Measurements from ENCODE around the gene EMP3. TPM values are rescaled to one million over a fixed set of nuclear protein-coding genes. Genes with fewer than 3 reads are reported as not detected.

The EMP3 gene
- total and polyA plus RNA-seq, 2 experiments from 2014 or later = 68.4 to 381 TPM

GRCh38 chr19:48330012-48330681 lies 4.8 kb downstream of the EMP3 start:
- peaks cover 17% of the 10 kb centered on the region for H3K4me1 ChIP-seq (ENCODE audit: insufficient read depth)
- H3K4me3 ChIP-seq = peak overlapping the region; percentile 9
- peak overlapping the region; percentile 83 for H3K4me2 ChIP-seq
- DNase-seq (ENCODE audit: low spot score) = peak; percentile 92
- no peak for TF ChIP-seq CTCF (IDR thresholded peaks at IDR 0.05; ENCODE audit: poor library complexity)
- no peak for TF ChIP-seq EZH2phosphoT487 (IDR thresholded peaks at IDR 0.05; ENCODE audit: low read depth, severe bottlenecking, unreplicated experiment)
- no peak for TF ChIP-seq EZH2 (IDR thresholded peaks at IDR 0.05; ENCODE audit: borderline replicate concordance)
- no peaks in the 10 kb centered on the region for H4K20me1 ChIP-seq (ENCODE audit: insufficient read depth, poor library complexity, severe bottlenecking)
- H3K79me2 ChIP-seq = peaks cover 15% of the 10 kb centered on the region
- no peaks in the 10 kb centered on the region for H3K9me2 ChIP-seq (replicated peaks; ENCODE audit: insufficient read depth)
- peak overlapping the region; percentile 29 for H2AFZ ChIP-seq
- no peaks in the 10 kb centered on the region for H3K36me3 ChIP-seq (replicated peaks; ENCODE audit: insufficient read depth, low read depth)
- no peaks in the 10 kb centered on the region for H3K9me3 ChIP-seq (ENCODE audit: low read depth)
- no peaks in the 10 kb centered on the region for H3K27me3 ChIP-seq
- WGBS (ENCODE audit: low lambda C conversion rate, missing lambda C conversion rate) = 15% methylated on average over 32 of the region's 41 CpGs
- peak overlapping the region; percentile 83 for H3K27ac ChIP-seq

GRCh38 chr19:48332351-48332661 lies 7.0 kb downstream of the EMP3 start:
- no peaks in the 10 kb centered on the region for H3K9me2 ChIP-seq (replicated peaks; ENCODE audit: insufficient read depth)
- H3K79me2 ChIP-seq = peaks cover 2% of the 10 kb centered on the region
- no peaks in the 10 kb centered on the region for H3K9me3 ChIP-seq (ENCODE audit: low read depth)
- H3K36me3 ChIP-seq (replicated peaks; ENCODE audit: insufficient read depth, low read depth) = no peaks in the 10 kb centered on the region
- no peak overlapping the region for H3K4me3 ChIP-seq
- H3K27ac ChIP-seq = peak overlapping the region; percentile 63
- 43% methylated on average over 6 of the region's 6 CpGs for WGBS (ENCODE audit: low lambda C conversion rate, missing lambda C conversion rate)
- H3K4me2 ChIP-seq = peak overlapping the region; percentile 92
- no peak overlapping the region for H2AFZ ChIP-seq
- DNase-seq (ENCODE audit: low spot score) = no peak
- no peak for TF ChIP-seq EZH2phosphoT487 (IDR thresholded peaks at IDR 0.05; ENCODE audit: low read depth, severe bottlenecking, unreplicated experiment)
- TF ChIP-seq CTCF (IDR thresholded peaks at IDR 0.05; ENCODE audit: poor library complexity) = no peak
- no peak for TF ChIP-seq EZH2 (IDR thresholded peaks at IDR 0.05; ENCODE audit: borderline replicate concordance)
- peaks cover 17% of the 10 kb centered on the region for H3K4me1 ChIP-seq (ENCODE audit: insufficient read depth)
- no peaks in the 10 kb centered on the region for H3K27me3 ChIP-seq
- no peaks in the 10 kb centered on the region for H4K20me1 ChIP-seq (ENCODE audit: insufficient read depth, poor library complexity, severe bottlenecking)

GRCh38 chr19:48332662-48333466 lies 7.5 kb downstream of the EMP3 start:
- peak overlapping the region; percentile 11 for H2AFZ ChIP-seq
- 3% methylated on average over 25 of the region's 25 CpGs for whole genome bisulfite sequencing (ENCODE audit: low lambda C conversion rate, missing lambda C conversion rate)

More at GRCh38 chr19:48332662-48333466, 7.5 kb downstream of the EMP3 start:
- no peak for TF ChIP-seq CTCF (IDR thresholded peaks at IDR 0.05; ENCODE audit: poor library complexity)
- no peak for TF ChIP-seq EZH2phosphoT487 (IDR thresholded peaks at IDR 0.05; ENCODE audit: low read depth, severe bottlenecking, unreplicated experiment)
- no peak for TF ChIP-seq EZH2 (IDR thresholded peaks at IDR 0.05; ENCODE audit: borderline replicate concordance)
- H3K9me2 ChIP-seq (replicated peaks; ENCODE audit: insufficient read depth) = no peaks in the 10 kb centered on the region
- no peaks in the 10 kb centered on the region for H3K27me3 ChIP-seq
- peak overlapping the region; percentile 4 for H3K4me3 ChIP-seq
- H3K4me1 ChIP-seq (ENCODE audit: insufficient read depth) = peaks cover 17% of the 10 kb centered on the region
- H4K20me1 ChIP-seq (ENCODE audit: insufficient read depth, poor library complexity, severe bottlenecking) = no peaks in the 10 kb centered on the region
- H3K36me3 ChIP-seq (replicated peaks; ENCODE audit: insufficient read depth, low read depth) = no peaks in the 10 kb centered on the region
- H3K79me2 ChIP-seq = no peaks in the 10 kb centered on the region
- peak; percentile 96 for DNase-seq (ENCODE audit: low spot score)
- H3K9me3 ChIP-seq (ENCODE audit: low read depth) = no peaks in the 10 kb centered on the region
- peak overlapping the region; percentile 90 for H3K27ac ChIP-seq
- H3K4me2 ChIP-seq = peak overlapping the region; percentile 92
